ENCODE measurements around the gene CFAP161.
"Not testable (repeated sequence)": the region's sequence is repeated elsewhere in the genome, so short reads cannot be mapped to it uniquely, and the experiment has no call there.

The CFAP161 gene

DNA sequence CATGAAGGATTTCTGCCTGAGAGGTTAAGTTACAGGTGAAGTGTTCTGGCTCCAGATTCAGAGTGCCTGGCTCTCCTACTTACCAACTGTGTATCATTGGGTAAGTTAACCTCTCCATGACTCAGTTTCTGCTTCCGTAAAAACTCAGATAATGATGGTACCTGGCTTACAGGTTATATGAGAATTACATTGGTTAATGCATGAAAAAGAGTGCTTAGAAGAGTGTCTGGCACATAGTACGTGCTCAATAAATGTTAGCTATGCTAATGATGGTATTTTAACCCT lies 23.8 kb downstream of the CFAP161 start:
- no peak for DNase-seq (ENCODE audit: low read depth)

- DNase-seq (ENCODE audit: low read depth) = not testable (repeated sequence)
Observed at GRCh38 chr15:81158561-81158960, 24.5 kb downstream of the CFAP161 start.

DNA sequence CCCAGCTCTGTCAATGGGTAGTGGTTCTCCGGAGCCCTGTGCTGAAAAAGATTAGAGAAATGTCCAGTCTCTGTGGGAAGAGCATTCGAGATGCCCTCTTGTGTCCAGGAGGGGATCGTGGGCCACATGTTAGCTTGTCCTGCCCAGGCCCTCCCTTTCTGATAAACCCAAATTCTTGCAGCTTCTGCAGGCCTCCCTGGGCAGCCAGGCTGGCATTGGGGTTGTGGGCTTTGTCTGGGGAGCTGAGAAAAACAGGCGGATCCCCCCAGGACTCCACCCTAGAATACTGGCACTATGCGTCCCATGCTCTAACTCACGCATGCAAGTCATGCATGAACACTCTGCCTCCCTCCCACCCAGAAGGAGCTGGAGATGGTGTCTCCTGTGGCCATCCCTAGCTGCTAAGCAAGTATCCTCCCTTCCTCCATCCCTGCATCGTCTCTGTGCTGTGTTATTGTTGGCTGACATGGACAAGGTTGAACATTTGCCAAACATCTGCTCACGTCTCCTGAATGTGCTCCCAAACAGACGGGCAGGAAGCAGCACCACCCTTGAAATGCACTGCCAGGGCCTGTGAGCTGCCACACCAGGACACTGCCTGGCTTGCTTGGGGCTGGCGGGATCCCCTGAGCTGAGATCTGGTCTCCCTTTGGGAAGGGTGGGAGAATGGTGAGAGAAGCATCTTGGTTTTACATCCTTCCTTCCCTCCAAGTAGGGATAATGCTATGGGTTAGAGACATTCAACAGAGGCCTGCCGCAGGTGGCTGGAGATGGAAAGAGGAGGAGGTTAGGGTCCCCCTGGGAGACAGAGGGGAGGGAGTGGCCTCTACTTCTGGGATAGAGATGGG lies 26.5 kb downstream of the CFAP161 start:
- DNase-seq (ENCODE audit: low read depth) = no peak

- no peak for DNase-seq (ENCODE audit: low read depth)
Observed at GRCh38 chr15:81161160-81161673, 27.1 kb downstream of the CFAP161 start.

GRCh38 chr15:81161851-81162250 lies 27.8 kb downstream of the CFAP161 start:
- DNase-seq (ENCODE audit: low read depth) = no peak

- no peak for DNase-seq (ENCODE audit: low read depth)
Observed at GRCh38 chr15:81163961-81164800, 30.1 kb downstream of the CFAP161 start.

- no peak for DNase-seq (ENCODE audit: low read depth)
Observed at GRCh38 chr15:81165535-81165934, 31.5 kb downstream of the CFAP161 start.

GRCh38 chr15:81166636-81167305 lies 32.7 kb downstream of the CFAP161 start:
- no peak for DNase-seq (ENCODE audit: low read depth)

- no peak for DNase-seq (ENCODE audit: low read depth)
Observed at GRCh38 chr15:81168131-81168526, 34.1 kb downstream of the CFAP161 start.

DNA sequence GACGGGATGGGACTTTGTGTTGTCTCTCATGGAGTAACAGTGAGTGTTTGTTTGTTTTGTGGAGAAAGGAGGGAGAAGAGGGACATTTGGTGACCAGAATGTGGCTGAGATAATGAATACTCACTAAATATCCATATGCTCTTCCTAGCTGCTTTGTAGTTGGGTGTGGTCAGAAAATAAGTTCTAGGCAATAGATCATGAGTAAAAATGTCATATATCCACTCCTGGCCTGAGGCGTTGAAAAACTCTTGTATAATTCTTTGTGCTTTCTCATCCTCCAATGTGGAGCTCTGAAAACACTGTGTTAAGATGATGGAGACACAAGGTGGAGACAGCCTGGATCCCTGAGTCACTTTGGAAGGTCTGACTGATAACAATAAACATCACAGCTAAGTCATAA lies 34.6 kb downstream of the CFAP161 start:
- no peak for DNase-seq (ENCODE audit: low read depth)

DNA sequence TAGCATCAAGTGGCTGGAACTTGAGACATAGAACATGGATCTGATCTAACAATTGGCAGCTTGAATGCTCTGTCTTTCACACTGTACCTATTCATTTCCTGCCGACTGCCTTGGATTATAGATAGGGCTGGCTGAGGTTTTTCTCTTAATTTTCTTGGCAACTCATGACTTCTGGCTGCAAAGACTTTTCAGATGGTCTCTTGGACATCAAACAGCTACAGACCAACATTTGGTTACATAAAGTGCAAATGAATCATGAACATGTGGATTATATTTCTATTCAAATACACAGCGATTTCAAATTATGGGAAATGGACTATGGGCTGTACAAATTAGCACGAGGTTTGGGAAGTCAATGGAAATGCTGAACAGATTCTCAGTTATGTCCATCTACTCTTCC lies 36.4 kb downstream of the CFAP161 start:
- no peak for DNase-seq (ENCODE audit: low read depth)

- DNase-seq (ENCODE audit: low read depth) = no peak
Observed at GRCh38 chr15:81171286-81171685, 37.2 kb downstream of the CFAP161 start.

- DNase-seq (ENCODE audit: low read depth) = no peak
Observed at GRCh38 chr15:81174125-81174791, 40.2 kb downstream of the CFAP161 start.

- no peak for DNase-seq (ENCODE audit: low read depth)
Observed at GRCh38 chr15:81174792-81175327, 40.8 kb downstream of the CFAP161 start.

DNA sequence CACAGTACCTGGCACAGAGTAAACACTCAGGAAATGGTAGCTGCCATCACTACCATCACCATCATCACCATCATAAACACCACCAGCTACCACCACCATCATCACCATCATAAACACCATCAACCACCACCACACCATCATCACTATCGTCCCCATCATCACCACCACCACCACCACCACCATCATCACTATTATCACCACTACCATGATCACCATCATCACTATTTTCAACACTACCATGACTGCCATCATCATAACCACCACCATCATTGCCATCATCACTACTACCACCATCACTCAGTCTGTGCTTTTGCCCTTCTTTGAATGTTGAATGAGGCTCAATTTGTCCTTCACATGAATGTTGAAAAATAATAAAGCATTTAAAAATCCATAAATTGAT lies 41.4 kb downstream of the CFAP161 start:
- DNase-seq (ENCODE audit: low read depth) = no peak

- DNase-seq (ENCODE audit: low read depth) = no peak
Observed at GRCh38 chr15:81176291-81176893, 42.3 kb downstream of the CFAP161 start.

GRCh38 chr15:81178365-81178764 lies 44.3 kb downstream of the CFAP161 start:
- DNase-seq (ENCODE audit: low read depth) = no peak

GRCh38 chr15:81181220-81181619 lies 47.1 kb downstream of the CFAP161 start:
- no peak for DNase-seq (ENCODE audit: low read depth)

DNA sequence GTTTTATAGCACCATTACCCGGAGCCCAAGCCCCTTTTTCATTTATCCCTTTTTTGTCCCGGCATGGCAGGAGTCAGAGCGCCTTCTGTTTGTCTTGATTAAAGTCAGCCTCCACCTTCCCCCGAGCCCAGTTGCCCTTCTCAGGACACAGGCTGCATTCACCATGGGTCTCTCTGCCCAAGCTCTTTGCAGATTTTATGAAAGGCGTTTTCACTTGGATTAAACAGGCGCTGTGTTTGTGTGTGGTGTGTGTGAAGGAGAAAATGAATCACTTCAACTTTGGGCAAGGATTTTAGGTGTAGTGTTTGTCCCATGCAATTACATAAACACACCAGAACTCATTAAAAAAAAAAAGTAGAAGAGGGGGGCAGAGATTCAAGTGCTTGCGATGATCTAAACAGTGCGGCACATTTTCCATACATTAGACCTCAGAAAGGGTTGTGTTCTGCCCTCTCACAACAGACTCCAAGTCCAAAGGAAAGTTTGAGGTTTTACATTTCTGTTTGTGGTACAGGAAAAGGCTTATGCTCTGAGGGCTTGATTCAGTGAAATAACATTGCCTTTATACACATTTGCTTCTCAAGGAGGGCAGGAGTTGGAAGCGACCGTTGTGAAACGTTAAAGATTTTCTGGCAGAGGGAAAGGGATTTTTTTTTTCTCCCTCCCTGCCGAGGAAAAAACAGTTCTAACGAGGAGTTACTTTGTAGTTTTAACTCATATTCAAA lies 48.1 kb downstream of the CFAP161 start:
- no peak for DNase-seq (ENCODE audit: low read depth)

GRCh38 chr15:81182756-81183438 lies 48.8 kb downstream of the CFAP161 start:
- DNase-seq (ENCODE audit: low read depth) = no peak

All from ELR (cell line).